Astrocyte (in vitro differentiated cells and primary cell): ENCODE results near the gene DOK7. TPM values are rescaled to one million over a fixed set of nuclear protein-coding genes. Genes with fewer than 3 reads are reported as not detected.

Experiments
- DNase-seq: peaks from one replicate; pipeline ENCODE4 v3.0.0-alpha.2; 2010; ENCODE audit warnings: low read depth
- FAIRE-seq: peaks from 2 replicates; lab custom pipeline; 2011; peaks lifted over from hg19 to GRCh38; lab: Jason Lieb, UNC
- H2AFZ ChIP-seq: 2 replicates; pipeline ENCODE4 v1.6.0; 2012; ENCODE audit warnings: low read depth, low read length, inconsistent platforms
- H3K27ac ChIP-seq: 2 replicates; pipeline ENCODE4 v1.5.1; 2011; ENCODE audit warnings: low read depth, low read length, inconsistent platforms
- H3K27me3 ChIP-seq: 2 replicates; pipeline ENCODE4 v1.6.0; 2011; ENCODE audit warnings: low read length, inconsistent platforms; ENCODE audit not compliant: insufficient read depth
- H3K36me3 ChIP-seq: 2 replicates; pipeline ENCODE4 v1.5.1; 2011; ENCODE audit warnings: low read length, inconsistent platforms; ENCODE audit not compliant: insufficient read depth
- H3K4me1 ChIP-seq: 2 replicates; pipeline ENCODE4 v1.5.1; 2011; ENCODE audit warnings: low read length, inconsistent platforms; ENCODE audit not compliant: insufficient read depth
- H3K4me2 ChIP-seq: 2 replicates; pipeline ENCODE4 v1.6.0; 2012; ENCODE audit warnings: low read length, inconsistent platforms
- H3K4me3 ChIP-seq: 2 replicates; pipeline ENCODE4 v1.5.1; 2011; ENCODE audit warnings: low read depth, mild to moderate bottlenecking, low read length, inconsistent platforms; ENCODE audit not compliant: insufficient read depth
- H3K79me2 ChIP-seq: 2 replicates; pipeline ENCODE4 v1.6.0; 2012; ENCODE audit warnings: mild to moderate bottlenecking, low read length, inconsistent platforms; ENCODE audit not compliant: insufficient read depth
- H3K9ac ChIP-seq: 2 replicates; pipeline ENCODE4 v1.6.0; 2012; ENCODE audit warnings: mild to moderate bottlenecking, low read length, inconsistent platforms
- H3K9me3 ChIP-seq: 2 replicates; pipeline ENCODE4 v1.5.1; 2012; ENCODE audit warnings: low read depth, mild to moderate bottlenecking, low read length, inconsistent platforms; ENCODE audit not compliant: insufficient read depth
- H4K20me1 ChIP-seq: 2 replicates; pipeline ENCODE4 v1.6.0; 2012; ENCODE audit warnings: low read length, inconsistent platforms; ENCODE audit not compliant: insufficient read depth
- H3K27ac Mint-ChIP-seq: one replicate; pipeline ENCODE4 v1.8.0; 2021; ENCODE audit warnings: mild to moderate bottlenecking, mixed read lengths; ENCODE audit not compliant: unreplicated experiment
- H3K27me3 Mint-ChIP-seq: one replicate; pipeline ENCODE4 v1.8.0; 2021; ENCODE audit warnings: low read depth, mixed read lengths; ENCODE audit not compliant: unreplicated experiment
- H3K36me3 Mint-ChIP-seq: one replicate; pipeline ENCODE4 v1.8.0; 2021; ENCODE audit warnings: low read depth, mixed read lengths; ENCODE audit not compliant: unreplicated experiment
- H3K4me1 Mint-ChIP-seq: one replicate; pipeline ENCODE4 v1.8.0; 2021; ENCODE audit warnings: low read depth, mixed read lengths; ENCODE audit not compliant: unreplicated experiment
- H3K4me3 Mint-ChIP-seq: one replicate; pipeline ENCODE4 v1.8.0; 2021; ENCODE audit warnings: mild to moderate bottlenecking, moderate library complexity, mixed read lengths; ENCODE audit not compliant: unreplicated experiment
- H3K9me3 Mint-ChIP-seq: one replicate; pipeline ENCODE4 v1.8.0; 2021; ENCODE audit warnings: mild to moderate bottlenecking, mixed read lengths; ENCODE audit not compliant: unreplicated experiment
- EZH2 ChIP-seq: IDR thresholded peaks from 2 replicates; pipeline ENCODE4 v1.6.1; 2012; ENCODE audit warnings: mild to moderate bottlenecking, low read length, inconsistent platforms; ENCODE audit not compliant: insufficient read depth
- total RNA-seq: library from RNA; stranded (reverse); gene quantifications from 2 replicates; pipeline ENCODE4 v1.2.1, GENCODE V29; 2021
- TF ChIP-seq, protein P1 (sequence below): IDR thresholded peaks from 2 replicates; pipeline ENCODE4 v1.5.1; 2011; ENCODE audit warnings: low read depth, mild to moderate bottlenecking, inconsistent platforms, low read length, moderate library complexity; ENCODE audit not compliant: insufficient read depth

The DOK7 gene
- total RNA-seq, 1 donor from 2014 or later: not detected

DNA sequence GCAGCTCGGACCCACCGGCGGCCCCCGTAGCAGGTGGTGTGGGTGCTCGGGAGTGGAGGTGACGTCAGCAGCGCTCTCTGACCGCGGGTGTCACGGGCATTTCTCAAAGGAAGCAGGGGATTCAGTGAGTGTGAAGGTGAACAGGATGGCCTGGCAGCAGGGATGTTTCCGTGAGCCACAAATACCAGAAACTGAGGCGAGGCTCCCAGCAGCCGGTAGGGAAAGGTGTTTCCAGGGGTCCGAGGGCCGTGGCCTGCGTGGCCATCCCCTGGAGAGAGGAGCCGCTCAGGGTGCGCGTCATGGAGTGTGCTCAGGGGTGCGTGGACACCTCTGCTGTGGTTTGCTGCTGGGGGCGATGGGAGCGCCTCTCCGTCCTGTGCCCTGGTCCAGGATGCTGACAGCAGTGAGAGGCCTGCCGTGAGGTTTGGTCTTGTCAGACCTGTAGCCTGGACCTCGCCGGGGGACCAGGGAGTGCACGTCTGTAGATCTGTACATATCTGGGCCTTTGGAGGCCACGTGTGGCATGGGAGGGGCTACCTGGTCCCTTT lies 31.6 kb upstream of the DOK7 start:
- no peak overlapping the region for H2AFZ ChIP-seq
- H3K4me1 ChIP-seq: no peaks in the 10 kb centered on the region
- H3K9me3 ChIP-seq: no peaks in the 10 kb centered on the region
- DNase-seq (no peak), FAIRE-seq (no peak)
- TF ChIP-seq EZH2: no peak
- TF ChIP-seq, protein P1, sequence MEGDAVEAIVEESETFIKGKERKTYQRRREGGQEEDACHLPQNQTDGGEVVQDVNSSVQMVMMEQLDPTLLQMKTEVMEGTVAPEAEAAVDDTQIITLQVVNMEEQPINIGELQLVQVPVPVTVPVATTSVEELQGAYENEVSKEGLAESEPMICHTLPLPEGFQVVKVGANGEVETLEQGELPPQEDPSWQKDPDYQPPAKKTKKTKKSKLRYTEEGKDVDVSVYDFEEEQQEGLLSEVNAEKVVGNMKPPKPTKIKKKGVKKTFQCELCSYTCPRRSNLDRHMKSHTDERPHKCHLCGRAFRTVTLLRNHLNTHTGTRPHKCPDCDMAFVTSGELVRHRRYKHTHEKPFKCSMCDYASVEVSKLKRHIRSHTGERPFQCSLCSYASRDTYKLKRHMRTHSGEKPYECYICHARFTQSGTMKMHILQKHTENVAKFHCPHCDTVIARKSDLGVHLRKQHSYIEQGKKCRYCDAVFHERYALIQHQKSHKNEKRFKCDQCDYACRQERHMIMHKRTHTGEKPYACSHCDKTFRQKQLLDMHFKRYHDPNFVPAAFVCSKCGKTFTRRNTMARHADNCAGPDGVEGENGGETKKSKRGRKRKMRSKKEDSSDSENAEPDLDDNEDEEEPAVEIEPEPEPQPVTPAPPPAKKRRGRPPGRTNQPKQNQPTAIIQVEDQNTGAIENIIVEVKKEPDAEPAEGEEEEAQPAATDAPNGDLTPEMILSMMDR: no peak
- no peak overlapping the region for H3K4me2 ChIP-seq
- H4K20me1 ChIP-seq: no peaks in the 10 kb centered on the region
- Mint-ChIP-seq H3K9me3 (peaks cover 2% of the 10 kb centered on the region), H3K4me1 (no peaks in the 10 kb centered on the region), H3K4me3 (no peak overlapping the region), H3K27me3 (no peaks in the 10 kb centered on the region), H3K27ac (no peak overlapping the region), H3K36me3 (peaks cover 15% of the 10 kb centered on the region)
- no peaks in the 10 kb centered on the region for H3K27me3 ChIP-seq
- H3K36me3 ChIP-seq: no peaks in the 10 kb centered on the region
- no peak overlapping the region for H3K9ac ChIP-seq
- H3K79me2 ChIP-seq: no peaks in the 10 kb centered on the region
- H3K27ac ChIP-seq: no peak overlapping the region
- no peak overlapping the region for H3K4me3 ChIP-seq

DNA sequence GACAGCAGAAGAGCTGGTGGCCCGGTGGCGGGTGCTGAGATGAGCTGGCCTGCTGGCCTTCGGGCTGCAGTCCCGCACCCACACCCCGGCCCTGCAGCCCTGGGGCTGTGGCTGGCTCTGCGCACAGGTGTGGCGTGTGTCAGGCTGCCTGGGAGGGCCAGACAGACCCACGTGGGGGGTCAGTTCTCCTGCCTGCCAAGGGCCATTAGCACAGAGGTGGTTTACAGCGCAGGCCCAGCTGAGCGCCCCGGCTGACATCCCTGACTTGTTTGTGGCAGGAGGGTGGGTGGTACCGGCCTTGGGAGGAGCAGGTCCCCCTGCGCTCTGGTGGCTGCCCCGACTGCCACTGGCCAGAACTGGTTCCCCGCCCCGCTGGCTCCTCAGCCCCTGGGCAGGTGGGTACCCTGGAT lies 30.7 kb upstream of the DOK7 start:
- no peak overlapping the region for H3K4me3 Mint-ChIP-seq
- no peak for FAIRE-seq
- TF ChIP-seq, protein P1: no peak
- no peak for TF ChIP-seq EZH2

GRCh38 chr4:3433138-3433869 lies 29.8 kb upstream of the DOK7 start:
- Mint-ChIP-seq H3K9me3 (peaks cover 2% of the 10 kb centered on the region), H3K4me3 (no peak overlapping the region), H3K36me3 (peaks cover 15% of the 10 kb centered on the region), H3K4me1 (no peaks in the 10 kb centered on the region), H3K27ac (no peak overlapping the region), H3K27me3 (no peaks in the 10 kb centered on the region)
- peaks cover 8% of the 10 kb centered on the region for H3K4me1 ChIP-seq
- no peaks in the 10 kb centered on the region for H3K9me3 ChIP-seq
- H3K9ac ChIP-seq: no peak overlapping the region
- H3K27me3 ChIP-seq: no peaks in the 10 kb centered on the region
- H4K20me1 ChIP-seq: no peaks in the 10 kb centered on the region
- no peak overlapping the region for H3K27ac ChIP-seq
- H3K36me3 ChIP-seq: no peaks in the 10 kb centered on the region
- FAIRE-seq (no peak), DNase-seq (no peak)
- no peak overlapping the region for H3K4me2 ChIP-seq
- no peak overlapping the region for H3K4me3 ChIP-seq
- no peak overlapping the region for H2AFZ ChIP-seq
- no peaks in the 10 kb centered on the region for H3K79me2 ChIP-seq
- TF ChIP-seq EZH2: no peak
- TF ChIP-seq, protein P1: no peak

More for the DNA sequence above, 30.7 kb upstream of the DOK7 start:
- H3K27ac ChIP-seq: no peak overlapping the region
- no peak overlapping the region for H3K9ac ChIP-seq
- H3K27me3 Mint-ChIP-seq: no peaks in the 10 kb centered on the region
- no peaks in the 10 kb centered on the region for H3K79me2 ChIP-seq
- H3K4me1 ChIP-seq: peaks cover 7% of the 10 kb centered on the region
- no peaks in the 10 kb centered on the region for H3K4me1 Mint-ChIP-seq
- H3K36me3 ChIP-seq: no peaks in the 10 kb centered on the region
- no peak for DNase-seq
- H3K27ac Mint-ChIP-seq: no peak overlapping the region
- no peaks in the 10 kb centered on the region for H4K20me1 ChIP-seq
- H3K4me3 ChIP-seq: no peak overlapping the region
- no peaks in the 10 kb centered on the region for H3K9me3 ChIP-seq
- no peak overlapping the region for H2AFZ ChIP-seq
- H3K36me3 Mint-ChIP-seq: peaks cover 15% of the 10 kb centered on the region
- H3K9me3 Mint-ChIP-seq: peaks cover 2% of the 10 kb centered on the region
- H3K27me3 ChIP-seq: no peaks in the 10 kb centered on the region
- H3K4me2 ChIP-seq: no peak overlapping the region
